Sciatic nerve (tissue), 2 donors: ENCODE results near the gene FGD2. TPM values are rescaled to one million over a fixed set of nuclear protein-coding genes. Genes with fewer than 3 reads are reported as not detected.
"Not testable (repeated sequence)": the region's sequence is repeated elsewhere in the genome, so short reads cannot be mapped to it uniquely, and the experiment has no call there.

ENCODE experiments used
- ATAC-seq: fragments of 200-7000 bp; cut with Tn5 transposase; one replicate; pipeline ENCODE4 v1.9.1; 2020; ENCODE audit warnings: mild to moderate bottlenecking, moderate library complexity
- DNase-seq: peaks from one replicate; pipeline ENCODE4 v3.0.0-alpha.2; 2020; ENCODE audit warnings: low spot score
- intact Hi-C: fragments of 100-400 bp; cut with DNase I; formaldehyde crosslinking; loops from one replicate; pipeline ENCODE4 v1.14.2; 2022
- total RNA-seq: library from RNA; stranded (reverse); fragmentation: NEBNext Ultra II Directional; extraction: Animal tissue kit (Norgen Biotek cat#: 25700); gene quantifications from one replicate; pipeline ENCODE4 v1.2.1, GENCODE V29; 2021
- donor health status: DM: no; HTN: no; CAD: no.
- donor health status: DM: no; HTN: no; CAD: no.

Gene FGD2
- total RNA-seq, 1 donor from 2014 or later: 19.7 TPM

- intact Hi-C loops: no loop called here
- peak; percentile 79 for ATAC-seq
- DNase-seq: no peak
Observed at GRCh38 chr6:37048851-37049757, 43.6 kb downstream of the FGD2 start.

GRCh38 chr6:37049758-37050044 lies 44.2 kb downstream of the FGD2 start:
- ATAC-seq: no peak
- intact Hi-C loops: loop anchor here (5.0 kb wide), 1 partner anchor 123 kb away; the partner anchor contains the start of gene PIM1
- DNase-seq: no peak

GRCh38 chr6:37050045-37050853 lies 44.8 kb downstream of the FGD2 start:
- ATAC-seq: peak; percentile 39
- intact Hi-C loops: loop anchor here (5.0 kb wide), 1 partner anchor 122 kb away; the partner anchor contains the start of gene PIM1

GRCh38 chr6:37050854-37051137 lies 45.3 kb downstream of the FGD2 start:
- ATAC-seq (no peak), DNase-seq (no peak)
- intact Hi-C loops: loop anchor here (5.0 kb wide), 1 partner anchor 122 kb away; the partner anchor contains the start of gene PIM1

More at GRCh38 chr6:37050045-37050853, 44.8 kb downstream of the FGD2 start:
- DNase-seq: peak; percentile 75

GRCh38 chr6:37051138-37052026 lies 45.9 kb downstream of the FGD2 start:
- intact Hi-C loops: loop anchor here (5.0 kb wide), 1 partner anchor 121 kb away; the partner anchor contains the start of gene PIM1
- peak; percentile 88 for ATAC-seq
- DNase-seq: peak; percentile 95

GRCh38 chr6:37052027-37052628 lies 46.7 kb downstream of the FGD2 start:
- intact Hi-C loops: loop anchor here (5.0 kb wide), 1 partner anchor 120 kb away; the partner anchor contains the start of gene PIM1
- DNase-seq (no peak), ATAC-seq (no peak)

GRCh38 chr6:37053683-37054082 lies 48.2 kb downstream of the FGD2 start:
- ATAC-seq: no peak
- DNase-seq: no peak
- intact Hi-C loops: loop anchor here (5.0 kb wide), 1 partner anchor 119 kb away; the partner anchor contains the start of gene PIM1

GRCh38 chr6:37054171-37054570 lies 48.7 kb downstream of the FGD2 start:
- intact Hi-C loops: loop anchor here (5.0 kb wide), 1 partner anchor 118 kb away; the partner anchor contains the start of gene PIM1
- DNase-seq: no peak
- ATAC-seq: no peak

- intact Hi-C loops: loop anchor here (5.0 kb wide), 1 partner anchor 118 kb away; the partner anchor contains the start of gene PIM1
- ATAC-seq: no peak
- DNase-seq: no peak
Observed at GRCh38 chr6:37054580-37054979, 49.1 kb downstream of the FGD2 start.

GRCh38 chr6:37056112-37056403 lies 50.6 kb downstream of the FGD2 start:
- intact Hi-C loops: no loop called here
- ATAC-seq: no peak

GRCh38 chr6:37056439-37057127 lies 51.1 kb downstream of the FGD2 start:
- ATAC-seq: no peak
- no peak for DNase-seq
- intact Hi-C loops: no loop called here

More at GRCh38 chr6:37056112-37056403, 50.6 kb downstream of the FGD2 start:
- no peak for DNase-seq

GRCh38 chr6:37057128-37057471 lies 51.6 kb downstream of the FGD2 start:
- ATAC-seq (no peak), DNase-seq (no peak)
- intact Hi-C loops: no loop called here

- ATAC-seq (no peak), DNase-seq (no peak)
- intact Hi-C loops: no loop called here
Observed at GRCh38 chr6:37057678-37058077, 52.2 kb downstream of the FGD2 start.

GRCh38 chr6:37058084-37058586 lies 52.7 kb downstream of the FGD2 start:
- intact Hi-C loops: no loop called here
- DNase-seq: no peak
- no peak for ATAC-seq

- DNase-seq, intact Hi-C loops, ATAC-seq: not testable (repeated sequence)
Observed at GRCh38 chr6:37058984-37059343, 53.5 kb downstream of the FGD2 start.

GRCh38 chr6:37059344-37060194 lies 54.1 kb downstream of the FGD2 start:
- intact Hi-C loops: no loop called here
- ATAC-seq (peak; percentile 79), DNase-seq (no peak)

- intact Hi-C loops: no loop called here
- DNase-seq: no peak
- ATAC-seq: no peak
Observed at GRCh38 chr6:37060195-37060559, 54.7 kb downstream of the FGD2 start.
